Measurements from ENCODE around the gene IGF2. TPM values are rescaled to one million over a fixed set of nuclear protein-coding genes. Genes with fewer than 3 reads are reported as not detected.
"Not testable (repeated sequence)": the region's sequence is repeated elsewhere in the genome, so short reads cannot be mapped to it uniquely, and the experiment has no call there.

IGF2 gene
- total RNA-seq, 1 donor from 2014 or later: 1,514 TPM

DNA sequence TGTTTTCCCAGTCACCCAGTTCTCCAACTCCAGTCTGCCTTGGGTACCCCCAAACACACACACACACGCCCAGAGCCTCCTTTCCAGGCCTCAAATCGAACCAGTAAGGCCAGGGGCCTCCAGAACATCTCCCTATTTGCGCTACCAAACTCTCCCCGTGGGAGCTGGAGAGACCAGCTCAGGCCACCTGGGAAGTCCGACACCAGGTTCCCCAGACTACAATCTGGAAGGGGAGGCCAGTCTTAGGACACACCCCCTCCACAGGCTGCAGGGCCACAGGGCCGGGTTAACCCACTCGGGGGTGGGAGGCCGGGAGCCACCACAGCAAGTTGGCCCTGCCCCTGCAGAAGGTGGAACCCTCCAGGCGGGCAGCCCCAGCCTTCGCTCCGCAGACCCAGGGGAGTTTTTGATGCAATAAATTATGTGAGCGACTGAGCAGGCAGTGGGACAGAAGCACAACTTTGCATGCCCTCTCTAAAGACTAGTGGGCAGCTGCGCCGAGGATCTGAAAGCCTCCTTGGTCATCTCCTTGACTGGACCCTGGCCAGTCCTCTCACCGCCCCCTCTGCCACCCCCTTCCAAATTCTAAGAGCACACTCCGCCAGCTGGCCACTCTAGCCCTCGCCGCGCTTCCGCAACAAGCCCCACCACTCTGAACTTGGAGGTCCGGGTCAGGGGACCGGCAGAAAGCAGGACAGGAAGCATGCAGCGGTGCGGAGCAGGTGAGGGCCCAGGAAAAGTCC is 2.8 kb downstream of the IGF2 start:
- DNase-seq: peak; percentile 19

DNA sequence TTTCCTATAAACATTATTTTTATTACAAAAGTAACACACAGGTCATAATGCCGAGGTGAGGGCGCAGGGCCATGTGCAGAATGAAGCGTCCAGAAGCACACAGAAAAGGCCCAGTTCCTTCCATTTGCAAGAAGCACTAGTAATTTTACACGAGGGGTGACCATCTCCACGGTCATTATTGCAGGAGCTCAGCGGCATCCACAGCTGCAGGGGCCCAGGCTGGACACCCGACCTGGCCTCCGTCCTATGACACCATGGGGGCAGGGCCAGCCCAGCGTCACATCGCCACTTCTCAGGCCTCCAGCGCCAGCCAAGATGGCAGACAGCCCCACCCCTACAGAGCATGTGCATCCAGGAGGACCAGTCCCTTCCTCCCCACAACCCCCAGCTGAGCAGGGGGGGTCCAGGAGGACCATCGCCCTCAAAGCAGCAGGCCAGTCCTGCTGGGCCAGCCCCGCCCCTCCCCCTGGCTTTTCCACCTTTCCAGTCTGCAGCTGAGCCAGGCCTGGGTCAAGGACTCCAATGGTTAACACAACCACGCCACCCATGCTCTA is 3.5 kb downstream of the IGF2 start:
- DNase-seq: peak; percentile 70

GRCh38 chr11:2135018-2135569 is 4.1 kb downstream of the IGF2 start:
- no peak for DNase-seq

DNA sequence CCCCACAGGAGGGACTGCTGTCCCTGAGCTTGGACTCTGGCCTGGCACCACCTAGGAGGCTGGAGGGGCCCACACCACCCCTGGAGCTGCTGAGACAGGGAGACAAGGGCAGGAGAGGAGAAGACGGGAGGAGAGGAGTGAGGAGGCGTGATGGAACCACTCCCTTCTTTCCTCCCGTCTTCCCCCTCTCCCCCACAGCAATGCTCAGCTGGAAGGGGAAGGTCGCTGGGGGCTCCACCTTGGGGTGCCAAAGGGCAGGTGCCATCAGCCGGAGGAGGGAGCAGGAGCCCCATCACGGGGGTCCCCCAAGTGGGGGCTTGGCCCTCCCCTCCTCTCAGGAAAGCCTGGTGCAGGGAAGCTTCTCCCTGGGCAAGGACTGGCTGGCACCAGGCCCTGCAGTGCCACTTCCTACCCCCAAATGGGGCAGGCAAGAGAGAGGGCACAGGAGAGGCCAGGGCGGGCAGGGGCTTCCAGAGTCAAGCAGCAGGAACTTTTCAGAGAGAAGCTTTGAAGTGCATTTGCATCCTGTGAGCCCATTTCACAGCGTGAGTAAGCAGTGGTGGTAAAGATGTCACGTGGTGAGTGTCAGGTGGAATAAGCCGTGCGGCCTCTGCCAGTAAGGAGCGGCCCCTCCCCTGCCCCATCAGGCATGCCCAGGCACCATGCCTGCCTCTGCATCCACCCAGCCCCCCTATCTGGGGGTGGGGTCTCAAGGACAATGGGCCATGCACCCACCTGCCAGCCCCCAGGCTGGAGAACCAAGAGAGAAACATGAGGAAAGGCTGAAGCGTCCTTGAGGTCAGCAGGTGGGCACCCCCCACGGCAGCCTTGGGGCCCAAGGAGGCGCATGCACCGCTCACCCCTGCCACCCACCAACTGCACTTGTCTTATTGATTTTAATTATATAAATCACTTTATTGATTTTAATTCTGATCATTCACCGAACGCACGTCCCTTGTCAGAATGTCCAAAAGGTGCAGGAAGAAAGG is 4.9 kb downstream of the IGF2 start:
- peak; percentile 39 for DNase-seq

DNA sequence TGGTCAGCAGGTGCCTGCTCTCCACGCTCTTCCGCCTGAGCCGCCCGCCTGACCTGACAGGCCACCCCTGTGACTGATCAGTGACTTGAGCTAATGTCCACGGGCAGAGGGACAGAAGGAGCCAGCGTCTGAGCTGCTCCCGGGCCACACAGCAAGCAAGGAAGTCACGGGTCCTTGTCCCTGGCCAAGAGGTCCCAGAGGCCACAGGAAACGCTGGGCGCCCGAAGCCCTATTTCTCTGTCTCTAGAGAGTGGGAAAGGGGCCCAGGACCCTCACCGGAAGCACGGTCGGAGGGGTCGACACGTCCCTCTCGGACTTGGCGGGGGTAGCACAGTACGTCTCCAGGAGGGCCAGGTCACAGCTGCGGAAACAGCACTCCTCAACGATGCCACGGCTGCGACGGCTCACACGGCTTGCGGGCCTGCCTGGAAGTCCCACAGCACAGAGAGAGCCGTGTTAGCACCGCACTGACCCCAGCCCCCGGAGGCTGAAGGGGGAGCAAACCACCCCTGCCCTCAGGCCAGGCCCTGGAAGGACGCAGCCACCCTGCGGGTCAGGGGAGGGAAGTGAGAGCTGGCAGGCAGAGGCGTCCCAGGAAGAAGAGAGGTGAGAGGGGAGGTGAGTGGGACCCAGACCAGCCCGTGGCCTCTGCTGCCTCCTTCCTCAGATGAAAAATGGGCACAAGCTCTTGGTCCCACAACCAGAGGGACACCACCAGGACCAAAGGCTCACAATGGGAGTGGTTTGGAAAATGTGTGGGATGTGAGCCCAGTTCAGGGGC is 5.8 kb downstream of the IGF2 start:
- no peak for DNase-seq

- DNase-seq: peak; percentile 42
Measured at GRCh38 chr11:2132874-2133240, 6.3 kb downstream of the IGF2 start.

GRCh38 chr11:2132246-2132645 is 6.9 kb downstream of the IGF2 start:
- no peak for DNase-seq

- DNase-seq: peak; percentile 30
Measured at GRCh38 chr11:2131371-2132236, 7.6 kb downstream of the IGF2 start.

DNA sequence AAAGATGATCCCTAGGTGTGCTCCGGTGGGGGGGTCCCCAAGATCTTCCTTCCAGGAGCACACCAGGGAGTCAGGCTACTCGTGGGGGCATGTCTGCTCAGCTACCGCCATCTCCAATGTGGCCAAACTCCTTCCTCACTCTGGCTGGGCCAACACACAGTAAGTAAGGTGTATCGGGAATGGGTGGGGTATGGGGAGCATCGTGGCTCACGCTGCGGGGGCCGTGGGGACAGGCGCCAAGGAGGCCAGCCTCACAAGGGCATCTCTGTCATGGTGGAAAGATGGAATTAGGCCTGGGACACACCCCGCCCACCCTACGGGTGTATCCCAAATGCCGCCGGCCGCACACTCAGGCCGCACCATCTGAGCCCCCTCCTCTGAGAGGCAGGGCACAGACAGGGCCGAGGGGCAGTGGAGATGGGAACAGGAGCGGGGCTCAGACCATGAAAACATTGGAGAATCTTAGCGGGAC is 8.3 kb downstream of the IGF2 start:
- DNase-seq: no peak

DNA sequence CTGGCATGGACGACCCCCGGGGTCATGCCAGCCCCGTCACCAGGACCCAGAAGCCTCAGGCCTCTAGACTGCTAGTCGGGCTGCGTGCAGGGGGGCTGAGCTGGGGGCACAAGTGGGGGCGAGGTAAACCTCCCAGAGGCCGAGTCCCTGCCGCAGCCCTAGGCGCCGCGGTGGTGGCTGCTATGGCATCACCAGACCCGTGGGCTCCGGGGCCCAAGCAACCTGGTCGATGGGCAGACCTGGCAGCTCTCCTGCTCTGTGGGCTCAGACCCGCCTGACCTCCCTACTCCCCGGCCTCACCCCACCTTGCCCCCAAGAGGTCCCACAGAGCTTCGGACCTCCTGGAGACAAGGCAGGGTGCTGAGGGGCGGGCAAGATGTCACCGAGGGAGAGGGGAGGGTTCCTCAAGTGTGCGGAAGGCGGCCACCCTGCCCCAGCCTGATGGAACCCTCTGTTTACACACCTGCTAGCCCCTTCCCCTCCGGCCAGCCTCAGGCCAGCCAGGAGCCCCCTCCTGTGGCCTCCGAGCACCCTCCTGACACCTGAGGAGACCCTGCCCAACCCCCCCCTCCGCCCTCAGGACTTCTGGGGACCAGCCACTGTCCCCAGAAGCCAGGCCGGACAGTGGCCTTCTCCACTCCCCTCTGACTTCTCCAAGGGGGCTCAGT is 9.4 kb downstream of the IGF2 start:
- no peak for DNase-seq

DNA sequence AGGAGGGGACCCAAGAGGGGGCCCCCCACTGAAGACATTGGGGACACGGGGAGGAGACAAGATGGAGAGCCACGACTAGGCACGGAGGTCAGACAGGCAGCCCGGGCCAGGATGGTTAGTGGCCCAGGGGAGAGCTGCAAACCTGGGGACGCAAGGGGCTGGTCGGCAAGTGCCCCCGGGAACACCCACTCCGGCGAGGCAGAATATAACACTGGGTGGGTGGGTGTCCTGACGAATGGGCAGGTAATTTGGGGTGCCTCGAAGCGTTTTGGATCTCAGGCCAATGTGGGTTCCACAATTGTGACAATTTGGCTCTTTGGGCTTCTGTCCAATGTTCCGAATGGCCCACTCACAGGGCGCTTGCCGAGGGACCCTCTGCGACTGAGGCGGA is 9.9 kb downstream of the IGF2 start:
- no peak for DNase-seq

GRCh38 chr11:2128511-2129307 is 10.5 kb downstream of the IGF2 start:
- DNase-seq: peak; percentile 77

- DNase-seq: no peak
Measured at GRCh38 chr11:2128130-2128510, 11.1 kb downstream of the IGF2 start.

- peak; percentile 57 for DNase-seq
Measured at GRCh38 chr11:2127482-2128129, 11.6 kb downstream of the IGF2 start.

- no peak for DNase-seq
Measured at GRCh38 chr11:2126520-2127085, 12.6 kb downstream of the IGF2 start.

GRCh38 chr11:2124736-2125484 is 14.3 kb downstream of the IGF2 start:
- not testable (repeated sequence) for DNase-seq

- DNase-seq: no peak
Measured at GRCh38 chr11:2123628-2123960, 15.6 kb downstream of the IGF2 start.
